K562 (cell line): Measurements from ENCODE around the gene MARS1. TPM values are rescaled to one million over a fixed set of nuclear protein-coding genes. Genes with fewer than 3 reads are reported as not detected.

ENCODE experiments used
- FOXO4 ChIP-seq: fragments of 450-650 bp; formaldehyde crosslinking; IDR thresholded peaks from 2 replicates; pipeline ENCODE4 v1.4.0; 2020; ENCODE audit warnings: mild to moderate bottlenecking, moderate library complexity
- HNRNPH1 ChIP-seq: fragments of 200-400 bp; formaldehyde crosslinking; optimal IDR thresholded peaks from 2 replicates; pipeline ENCODE3; 2017; ENCODE audit warnings: low read depth, mild to moderate bottlenecking, low read length, moderate library complexity
- KAT2B ChIP-seq: IDR thresholded peaks from one replicate; pipeline ENCODE4 v1.6.1; 2012; ENCODE audit warnings: low read depth, mild to moderate bottlenecking, control low read depth, inconsistent platforms, low read length, moderate library complexity
- LARP7 ChIP-seq: fragments of 450-650 bp; IDR thresholded peaks from 2 replicates; pipeline ENCODE4 v1.6.1; 2016
- MTF1 ChIP-seq: fragments of 250-450 bp; sonication (Bioruptor Pico); IDR thresholded peaks from 2 replicates; pipeline ENCODE4 v1.9.0; 2021; ENCODE audit warnings: moderate library complexity, mild to moderate bottlenecking, inconsistent platforms, borderline replicate concordance
- PML ChIP-seq: IDR thresholded peaks from 2 replicates; pipeline ENCODE4 v1.6.1; 2012; ENCODE audit warnings: low read length, inconsistent platforms
- POLR2B ChIP-seq: fragments of 450-650 bp; IDR thresholded peaks from 2 replicates; pipeline ENCODE4 v1.6.1; 2018; ENCODE audit warnings: low read depth; ENCODE audit not compliant: partially characterized antibody
- STAG1 ChIP-seq: sonication (generic); formaldehyde crosslinking; IDR thresholded peaks from 2 replicates; pipeline ENCODE4 v1.5.0; 2020; ENCODE audit warnings: missing genetic modification reagents, borderline replicate concordance
- ZBTB34 ChIP-seq: fragments of 250-450 bp; sonication (Bioruptor Pico); IDR thresholded peaks from 2 replicates; pipeline ENCODE4 v1.8.0; 2021; ENCODE audit warnings: mild to moderate bottlenecking, moderate library complexity
- ZFX ChIP-seq: sonication (generic); formaldehyde crosslinking; IDR thresholded peaks from 2 replicates; pipeline ENCODE4 v1.8.0; 2022; ENCODE audit warnings: mild to moderate bottlenecking, missing genetic modification reagents, moderate library complexity
- ZNF143 ChIP-seq: sonication (generic); formaldehyde crosslinking; IDR thresholded peaks from 2 replicates; pipeline ENCODE4 v1.9.0; 2022; ENCODE audit warnings: mild to moderate bottlenecking, missing genetic modification reagents
- ZNF277 ChIP-seq: fragments of 250-450 bp; sonication (Bioruptor Pico); IDR thresholded peaks from 2 replicates; pipeline ENCODE4 v1.8.0; 2022; ENCODE audit warnings: inconsistent platforms, mild to moderate bottlenecking, moderate library complexity, borderline replicate concordance
- ZNF551 ChIP-seq: fragments of 250-450 bp; sonication (Bioruptor Pico); IDR thresholded peaks from 2 replicates; pipeline ENCODE4 v1.5.0; 2021; ENCODE audit warnings: mild to moderate bottlenecking, moderate library complexity
- polyA plus RNA-seq, 8 experiments: library from polyadenylated mRNA; depleted of rRNA in 4 of 8; stranded (reverse) in 5 of 8; unstranded in 3 of 8; fragments of >200 nt; fragmentation: Nextera tagmentation in 2 of 8; fragmentation: Illumina TruSeq in 1 of 8; extraction: Ambion mirVana in 2 of 8; extraction: Trizol in 1 of 8; gene quantifications; 2 replicates each; pipeline versions ENCODE4 v1.2.1 to v1.2.3, GENCODE V29; 2011 to 2014; ENCODE audit warnings: inconsistent platforms in 1 of 8, missing spikeins in 1 of 8
- total RNA-seq, 7 experiments: library from RNA; depleted of rRNA in 6 of 7; stranded (reverse); fragments of >200 nt in 6 of 7; fragmentation: Illumina TruSeq in 2 of 7; extraction: Trizol in 2 of 7; gene quantifications; 2 replicates each; pipeline versions ENCODE4 v1.2.1 to v1.2.3, GENCODE V29; 2011 to 2021; ENCODE audit warnings: low replicate concordance in 1 of 7
- TF ChIP-seq, protein P1 (sequence below): fragments of 250-450 bp; sonication (Bioruptor Pico); IDR thresholded peaks from 2 replicates; pipeline ENCODE4 v1.5.0; 2021; ENCODE audit warnings: mild to moderate bottlenecking, borderline replicate concordance
- TF ChIP-seq, protein P2 (sequence below): fragments of 450-650 bp; IDR thresholded peaks from 2 replicates; pipeline ENCODE4 v1.6.1; 2016; ENCODE audit warnings: borderline replicate concordance
- TF ChIP-seq, protein P3 (sequence below): fragments of 450-650 bp; IDR thresholded peaks from 2 replicates; pipeline ENCODE4 v1.6.1; 2016; ENCODE audit warnings: mild to moderate bottlenecking

The MARS1 gene
- total and polyA plus RNA-seq, 9 of the 15 experiments (the other 6 are each of a cell fraction or from before 2014, with no cell fraction given) = 117 to 382 (median 220) TPM

DNA sequence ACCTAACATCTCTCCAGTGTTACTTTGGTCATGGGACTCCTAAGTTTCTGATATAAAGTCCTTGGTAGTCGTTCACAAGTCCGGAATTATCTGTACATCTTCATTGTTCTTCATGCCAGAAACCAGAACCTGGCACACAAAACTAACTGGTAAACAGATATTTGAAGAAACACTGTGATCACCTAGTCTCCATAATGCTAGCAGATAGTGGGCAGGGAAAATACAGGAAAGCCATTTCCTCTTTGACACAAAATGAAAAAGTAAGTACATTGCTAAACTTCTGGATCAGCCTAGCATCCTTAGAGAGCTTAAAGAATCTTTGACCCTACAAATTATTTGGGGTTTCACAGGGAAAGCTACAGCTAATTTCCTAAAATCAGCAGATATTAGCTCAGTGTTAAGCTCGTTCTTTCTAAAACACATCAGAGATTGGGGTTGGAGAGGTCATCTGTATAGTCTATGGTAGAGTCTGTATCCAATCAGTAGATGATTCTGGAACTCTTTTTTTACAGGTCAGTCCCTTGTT, 27.6 kb downstream of the MARS1 start (continued):
- TF ChIP-seq, protein P1, sequence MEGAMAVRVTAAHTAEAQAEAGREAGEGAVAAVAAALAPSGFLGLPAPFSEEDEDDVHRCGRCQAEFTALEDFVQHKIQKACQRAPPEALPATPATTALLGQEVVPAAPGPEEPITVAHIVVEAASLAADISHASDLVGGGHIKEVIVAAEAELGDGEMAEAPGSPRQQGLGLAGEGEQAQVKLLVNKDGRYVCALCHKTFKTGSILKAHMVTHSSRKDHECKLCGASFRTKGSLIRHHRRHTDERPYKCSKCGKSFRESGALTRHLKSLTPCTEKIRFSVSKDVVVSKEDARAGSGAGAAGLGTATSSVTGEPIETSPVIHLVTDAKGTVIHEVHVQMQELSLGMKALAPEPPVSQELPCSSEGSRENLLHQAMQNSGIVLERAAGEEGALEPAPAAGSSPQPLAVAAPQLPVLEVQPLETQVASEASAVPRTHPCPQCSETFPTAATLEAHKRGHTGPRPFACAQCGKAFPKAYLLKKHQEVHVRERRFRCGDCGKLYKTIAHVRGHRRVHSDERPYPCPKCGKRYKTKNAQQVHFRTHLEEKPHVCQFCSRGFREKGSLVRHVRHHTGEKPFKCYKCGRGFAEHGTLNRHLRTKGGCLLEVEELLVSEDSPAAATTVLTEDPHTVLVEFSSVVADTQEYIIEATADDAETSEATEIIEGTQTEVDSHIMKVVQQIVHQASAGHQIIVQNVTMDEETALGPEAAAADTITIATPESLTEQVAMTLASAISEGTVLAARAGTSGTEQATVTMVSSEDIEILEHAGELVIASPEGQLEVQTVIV (CRISPR knock-in tag) = peak; percentile 52; the same call in 1 of the 2 replicates
- no peak for TF ChIP-seq ZBTB34 (CRISPR knock-in tag)
- TF ChIP-seq KAT2B = no peak
- TF ChIP-seq ZFX (CRISPR knock-in tag) = peak; percentile 22; the same call in 1 of the 2 replicates
- no peak for TF ChIP-seq STAG1 (CRISPR knock-in tag)
- no peak for TF ChIP-seq ZNF143 (CRISPR knock-in tag)
- TF ChIP-seq POLR2B = peak; percentile 11
- no peak for TF ChIP-seq HNRNPH1
- TF ChIP-seq, protein P2, sequence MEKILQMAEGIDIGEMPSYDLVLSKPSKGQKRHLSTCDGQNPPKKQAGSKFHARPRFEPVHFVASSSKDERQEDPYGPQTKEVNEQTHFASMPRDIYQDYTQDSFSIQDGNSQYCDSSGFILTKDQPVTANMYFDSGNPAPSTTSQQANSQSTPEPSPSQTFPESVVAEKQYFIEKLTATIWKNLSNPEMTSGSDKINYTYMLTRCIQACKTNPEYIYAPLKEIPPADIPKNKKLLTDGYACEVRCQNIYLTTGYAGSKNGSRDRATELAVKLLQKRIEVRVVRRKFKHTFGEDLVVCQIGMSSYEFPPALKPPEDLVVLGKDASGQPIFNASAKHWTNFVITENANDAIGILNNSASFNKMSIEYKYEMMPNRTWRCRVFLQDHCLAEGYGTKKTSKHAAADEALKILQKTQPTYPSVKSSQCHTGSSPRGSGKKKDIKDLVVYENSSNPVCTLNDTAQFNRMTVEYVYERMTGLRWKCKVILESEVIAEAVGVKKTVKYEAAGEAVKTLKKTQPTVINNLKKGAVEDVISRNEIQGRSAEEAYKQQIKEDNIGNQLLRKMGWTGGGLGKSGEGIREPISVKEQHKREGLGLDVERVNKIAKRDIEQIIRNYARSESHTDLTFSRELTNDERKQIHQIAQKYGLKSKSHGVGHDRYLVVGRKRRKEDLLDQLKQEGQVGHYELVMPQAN = no peak
- TF ChIP-seq ZNF277 (CRISPR knock-in tag) = no peak
- no peak for TF ChIP-seq FOXO4 (CRISPR knock-in tag)
- TF ChIP-seq MTF1 = no peak
- 0 out of 2 replicates have a peak, but pooled peaks have one; percentile 62 for TF ChIP-seq ZNF551
- TF ChIP-seq PML = peak; percentile 19; the same call in 1 of the 2 replicates
- TF ChIP-seq LARP7 = no peak
- TF ChIP-seq, protein P3, sequence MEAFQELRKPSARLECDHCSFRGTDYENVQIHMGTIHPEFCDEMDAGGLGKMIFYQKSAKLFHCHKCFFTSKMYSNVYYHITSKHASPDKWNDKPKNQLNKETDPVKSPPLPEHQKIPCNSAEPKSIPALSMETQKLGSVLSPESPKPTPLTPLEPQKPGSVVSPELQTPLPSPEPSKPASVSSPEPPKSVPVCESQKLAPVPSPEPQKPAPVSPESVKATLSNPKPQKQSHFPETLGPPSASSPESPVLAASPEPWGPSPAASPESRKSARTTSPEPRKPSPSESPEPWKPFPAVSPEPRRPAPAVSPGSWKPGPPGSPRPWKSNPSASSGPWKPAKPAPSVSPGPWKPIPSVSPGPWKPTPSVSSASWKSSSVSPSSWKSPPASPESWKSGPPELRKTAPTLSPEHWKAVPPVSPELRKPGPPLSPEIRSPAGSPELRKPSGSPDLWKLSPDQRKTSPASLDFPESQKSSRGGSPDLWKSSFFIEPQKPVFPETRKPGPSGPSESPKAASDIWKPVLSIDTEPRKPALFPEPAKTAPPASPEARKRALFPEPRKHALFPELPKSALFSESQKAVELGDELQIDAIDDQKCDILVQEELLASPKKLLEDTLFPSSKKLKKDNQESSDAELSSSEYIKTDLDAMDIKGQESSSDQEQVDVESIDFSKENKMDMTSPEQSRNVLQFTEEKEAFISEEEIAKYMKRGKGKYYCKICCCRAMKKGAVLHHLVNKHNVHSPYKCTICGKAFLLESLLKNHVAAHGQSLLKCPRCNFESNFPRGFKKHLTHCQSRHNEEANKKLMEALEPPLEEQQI = no peak
